AG09319 (cell line): ENCODE measurements around the gene SETD2.
"Not testable (repeated sequence)": the region's sequence is repeated elsewhere in the genome, so short reads cannot be mapped to it uniquely, and the experiment has no call there.

ENCODE experiments used
- DNase-seq: peaks from one replicate; pipeline ENCODE4 v3.0.0-alpha.2; 2010; ENCODE audit warnings: low read depth; ENCODE audit errors: extremely low read depth
- CTCF ChIP-seq: IDR thresholded peaks from 2 replicates; pipeline ENCODE4 v1.5.1; 2011; ENCODE audit warnings: low read depth, mild to moderate bottlenecking, inconsistent platforms, low read length, moderate library complexity

SETD2 gene

GRCh38 chr3:47028667-47029066 lies 135.2 kb downstream of the SETD2 start:
- TF ChIP-seq CTCF: no peak
- DNase-seq: no peak

- no peak for TF ChIP-seq CTCF
- DNase-seq: no peak
These were observed 135.8 kb downstream of the SETD2 start for GRCh38 chr3:47028146-47028545.

- not testable (repeated sequence) for DNase-seq
These were observed 137.5 kb downstream of the SETD2 start for GRCh38 chr3:47026432-47026831.

GRCh38 chr3:47024932-47025331 lies 139.0 kb downstream of the SETD2 start:
- no peak for DNase-seq
- TF ChIP-seq CTCF: peak; percentile 16; the same call in 1 of the 2 replicates

- DNase-seq: peak; percentile 25
- no peak for TF ChIP-seq CTCF
These were observed 141.3 kb downstream of the SETD2 start for GRCh38 chr3:47022641-47023071.

GRCh38 chr3:47020311-47020710 lies 143.6 kb downstream of the SETD2 start:
- no peak for TF ChIP-seq CTCF
- no peak for DNase-seq

- TF ChIP-seq CTCF: no peak
- DNase-seq: no peak
These were observed 144.7 kb downstream of the SETD2 start for GRCh38 chr3:47019201-47019600.

GRCh38 chr3:47018269-47018611 lies 145.7 kb downstream of the SETD2 start:
- no peak for TF ChIP-seq CTCF
- DNase-seq: no peak
